Activated CD4-positive, alpha-beta memory T cell treated with anti-CD3 and anti-CD28 coated beads for 36 hours (primary cell): ENCODE results near the gene BHLHE41. TPM values are rescaled to one million over a fixed set of nuclear protein-coding genes. Genes with fewer than 3 reads are reported as not detected.

Experiments
- CTCF ChIA-PET: fragments of 350-600 bp; sonication (Branson Sonifier 250); formaldehyde crosslinking; loops from one replicate; lab custom pipeline; 2021; ENCODE audit warnings: antibody characterized with exemption, inconsistent platforms; lab: Charles Lee
- POLR2A ChIA-PET: fragments of 350-600 bp; sonication (Branson Sonifier 250); formaldehyde crosslinking; loops from one replicate; lab custom pipeline; 2021; ENCODE audit warnings: antibody characterized with exemption; lab: Charles Lee
- DNase-seq: peaks from one replicate; pipeline ENCODE4 v3.0.0-alpha.2; 2020
- H3K27ac Mint-ChIP-seq: one replicate; pipeline ENCODE4 v1.8.0; 2021; ENCODE audit warnings: mixed read lengths
- H3K27me3 Mint-ChIP-seq: one replicate; pipeline ENCODE4 v1.8.0; 2021; ENCODE audit warnings: mixed read lengths
- H3K36me3 Mint-ChIP-seq: one replicate; pipeline ENCODE4 v1.8.0; 2021; ENCODE audit warnings: mixed read lengths
- H3K4me1 Mint-ChIP-seq: one replicate; pipeline ENCODE4 v1.8.0; 2021; ENCODE audit warnings: low read depth, mixed read lengths
- H3K4me3 Mint-ChIP-seq: one replicate; pipeline ENCODE4 v1.8.0; 2021; ENCODE audit warnings: mild to moderate bottlenecking, mixed read lengths
- H3K9me3 Mint-ChIP-seq: one replicate; pipeline ENCODE4 v1.8.0; 2021; ENCODE audit warnings: mixed read lengths
- intact Hi-C: fragments of 100-400 bp; cut with micrococcal nuclease; formaldehyde crosslinking; loops from one replicate; pipeline ENCODE4 v1.15.1; 2023
- total RNA-seq, 2 experiments: library from RNA; stranded (reverse); gene quantifications; one replicate each; pipeline ENCODE4 v1.2.3, GENCODE V29; 2021

Gene BHLHE41
- total RNA-seq, 2 experiments from 2014 or later, result not detected

- intact Hi-C loops, result no loop called here
- DNase-seq, result no peak
- ChIA-PET POLR2A (no interaction called here), CTCF (interaction anchor here (0.6 kb wide), 1 partner anchor 28 kb away, joined by 3 read pairs; no protein-coding TSS in a partner anchor)
- Mint-ChIP-seq H3K36me3 (no peaks in the 10 kb centered on the region), H3K4me3 (no peak overlapping the region), H3K27ac (no peak overlapping the region), H3K27me3 (peaks cover 8% of the 10 kb centered on the region), H3K4me1 (no peaks in the 10 kb centered on the region), H3K9me3 (no peaks in the 10 kb centered on the region)
Measured at GRCh38 chr12:26152507-26153102, 27.8 kb upstream of the BHLHE41 start.

- ChIA-PET CTCF (no interaction called here), POLR2A (no interaction called here)
- H3K36me3 Mint-ChIP-seq, result no peaks in the 10 kb centered on the region
- H3K4me3 Mint-ChIP-seq, result no peak overlapping the region
- H3K27ac Mint-ChIP-seq, result no peak overlapping the region
- intact Hi-C loops, result no loop called here
- H3K4me1 Mint-ChIP-seq, result no peaks in the 10 kb centered on the region
- H3K27me3 Mint-ChIP-seq, result peaks cover 11% of the 10 kb centered on the region
- H3K9me3 Mint-ChIP-seq, result no peaks in the 10 kb centered on the region
- no peak for DNase-seq
Measured at GRCh38 chr12:26150736-26151450, 26.1 kb upstream of the BHLHE41 start.

- intact Hi-C loops, result no loop called here
- no peak overlapping the region for H3K4me3 Mint-ChIP-seq
- DNase-seq, result no peak
- no peaks in the 10 kb centered on the region for H3K4me1 Mint-ChIP-seq
- H3K27me3 Mint-ChIP-seq, result peaks cover 9% of the 10 kb centered on the region
- ChIA-PET CTCF (interaction anchor here (1.0 kb wide), 1 partner anchor 15 kb away, joined by 3 read pairs; no protein-coding TSS in a partner anchor), POLR2A (no interaction called here)
- no peak overlapping the region for H3K27ac Mint-ChIP-seq
- H3K36me3 Mint-ChIP-seq, result no peaks in the 10 kb centered on the region
- H3K9me3 Mint-ChIP-seq, result no peaks in the 10 kb centered on the region
Measured at GRCh38 chr12:26149968-26150500, 25.2 kb upstream of the BHLHE41 start.

- H3K4me3 Mint-ChIP-seq, result no peak overlapping the region
- peaks cover 10% of the 10 kb centered on the region for H3K27me3 Mint-ChIP-seq
- intact Hi-C loops, result no loop called here
- no peaks in the 10 kb centered on the region for H3K36me3 Mint-ChIP-seq
- no peak overlapping the region for H3K27ac Mint-ChIP-seq
- DNase-seq, result no peak
- no peaks in the 10 kb centered on the region for H3K4me1 Mint-ChIP-seq
- ChIA-PET POLR2A (no interaction called here), CTCF (no interaction called here)
- no peaks in the 10 kb centered on the region for H3K9me3 Mint-ChIP-seq
Measured at GRCh38 chr12:26148291-26148690, 23.5 kb upstream of the BHLHE41 start.

GRCh38 chr12:26143291-26143690 lies 18.5 kb upstream of the BHLHE41 start:
- CTCF ChIA-PET, result no interaction called here

GRCh38 chr12:26138860-26139259 lies 14.0 kb upstream of the BHLHE41 start:
- no peaks in the 10 kb centered on the region for H3K36me3 Mint-ChIP-seq
- H3K4me1 Mint-ChIP-seq, result no peaks in the 10 kb centered on the region
- no peak for DNase-seq
- ChIA-PET POLR2A (no interaction called here), CTCF (no interaction called here)
- H3K9me3 Mint-ChIP-seq, result no peaks in the 10 kb centered on the region
- H3K27me3 Mint-ChIP-seq, result peaks cover 14% of the 10 kb centered on the region
- H3K4me3 Mint-ChIP-seq, result no peak overlapping the region
- intact Hi-C loops, result no loop called here
- no peak overlapping the region for H3K27ac Mint-ChIP-seq

More at GRCh38 chr12:26143291-26143690, 18.5 kb upstream of the BHLHE41 start:
- Mint-ChIP-seq H3K4me1 (no peaks in the 10 kb centered on the region), H3K27ac (no peak overlapping the region), H3K27me3 (peaks cover 5% of the 10 kb centered on the region), H3K36me3 (no peaks in the 10 kb centered on the region), H3K4me3 (no peak overlapping the region), H3K9me3 (no peaks in the 10 kb centered on the region)
- DNase-seq, result no peak
- intact Hi-C loops, result no loop called here
- POLR2A ChIA-PET, result no interaction called here

- H3K27me3 Mint-ChIP-seq, result peaks cover 21% of the 10 kb centered on the region
- H3K36me3 Mint-ChIP-seq, result no peaks in the 10 kb centered on the region
- intact Hi-C loops, result no loop called here
- H3K9me3 Mint-ChIP-seq, result no peaks in the 10 kb centered on the region
- CTCF ChIA-PET, result no interaction called here
- no peaks in the 10 kb centered on the region for H3K4me1 Mint-ChIP-seq
- H3K27ac Mint-ChIP-seq, result no peak overlapping the region
- POLR2A ChIA-PET, result no interaction called here
- no peak overlapping the region for H3K4me3 Mint-ChIP-seq
- DNase-seq, result no peak
Measured at GRCh38 chr12:26136688-26137087, 11.9 kb upstream of the BHLHE41 start.

- H3K27me3 Mint-ChIP-seq, result peaks cover 29% of the 10 kb centered on the region
- intact Hi-C loops, result no loop called here
- POLR2A ChIA-PET, result no interaction called here
Measured at GRCh38 chr12:26135571-26135970, 10.7 kb upstream of the BHLHE41 start.

GRCh38 chr12:26135010-26135420 lies 10.2 kb upstream of the BHLHE41 start:
- DNase-seq, result no peak
- Mint-ChIP-seq H3K4me3 (no peak overlapping the region), H3K27me3 (peaks cover 32% of the 10 kb centered on the region), H3K4me1 (no peaks in the 10 kb centered on the region), H3K36me3 (no peaks in the 10 kb centered on the region), H3K27ac (no peak overlapping the region), H3K9me3 (no peaks in the 10 kb centered on the region)
- intact Hi-C loops, result no loop called here
- POLR2A ChIA-PET, result no interaction called here
- CTCF ChIA-PET, result interaction anchor here (0.6 to 1.5 kb wide), 2 partner anchors 16 to 85 kb away, joined by 4 read pairs; no protein-coding TSS in a partner anchor

More at GRCh38 chr12:26135571-26135970, 10.7 kb upstream of the BHLHE41 start:
- H3K4me1 Mint-ChIP-seq, result no peaks in the 10 kb centered on the region
- CTCF ChIA-PET, result interaction anchor here (0.6 kb wide), 1 partner anchor 84 kb away, joined by 4 read pairs; no protein-coding TSS in a partner anchor
- no peaks in the 10 kb centered on the region for H3K36me3 Mint-ChIP-seq
- no peaks in the 10 kb centered on the region for H3K9me3 Mint-ChIP-seq
- H3K27ac Mint-ChIP-seq, result no peak overlapping the region
- no peak for DNase-seq
- H3K4me3 Mint-ChIP-seq, result no peak overlapping the region

GRCh38 chr12:26134540-26134939 lies 9.7 kb upstream of the BHLHE41 start:
- POLR2A ChIA-PET, result no interaction called here
- no peaks in the 10 kb centered on the region for H3K9me3 Mint-ChIP-seq
- no peaks in the 10 kb centered on the region for H3K36me3 Mint-ChIP-seq
- CTCF ChIA-PET, result interaction anchor here (1.5 kb wide), 1 partner anchor 15 kb away, joined by 4 read pairs; no protein-coding TSS in a partner anchor
- no peak overlapping the region for H3K27ac Mint-ChIP-seq
- no peak for DNase-seq
- H3K4me3 Mint-ChIP-seq, result no peak overlapping the region
- intact Hi-C loops, result no loop called here
- H3K4me1 Mint-ChIP-seq, result no peaks in the 10 kb centered on the region
- H3K27me3 Mint-ChIP-seq, result peaks cover 36% of the 10 kb centered on the region

GRCh38 chr12:26133521-26133920 lies 8.7 kb upstream of the BHLHE41 start:
- POLR2A ChIA-PET, result no interaction called here
- no peak for DNase-seq
- Mint-ChIP-seq H3K36me3 (no peaks in the 10 kb centered on the region), H3K4me1 (no peaks in the 10 kb centered on the region), H3K9me3 (no peaks in the 10 kb centered on the region), H3K4me3 (no peak overlapping the region), H3K27ac (no peak overlapping the region), H3K27me3 (peaks cover 40% of the 10 kb centered on the region)
- intact Hi-C loops, result no loop called here
- CTCF ChIA-PET, result interaction anchor here (1.5 kb wide), 1 partner anchor 14 kb away, joined by 4 read pairs; no protein-coding TSS in a partner anchor

- Mint-ChIP-seq H3K27me3 (peaks cover 46% of the 10 kb centered on the region), H3K27ac (no peak overlapping the region), H3K4me1 (no peaks in the 10 kb centered on the region), H3K9me3 (no peaks in the 10 kb centered on the region), H3K4me3 (no peak overlapping the region), H3K36me3 (no peaks in the 10 kb centered on the region)
- intact Hi-C loops, result no loop called here
- ChIA-PET CTCF (no interaction called here), POLR2A (no interaction called here)
- DNase-seq, result no peak
Measured at GRCh38 chr12:26132866-26133265, 8.0 kb upstream of the BHLHE41 start.
